IMR-90 (cell line): Measurements from ENCODE around the gene GAS5. TPM values are rescaled to one million over a fixed set of nuclear protein-coding genes. Genes with fewer than 3 reads are reported as not detected.

Source experiments
- ATAC-seq: fragments of 200-7000 bp; cut with Tn5 transposase; 2 replicates; pipeline ENCODE4 v1.9.1; 2020; ENCODE audit warnings: low read depth, mild to moderate bottlenecking, moderate library complexity
- BruUV-seq: library from RNA; stranded (reverse); fragments of 400-500 nt; replicated peaks from 2 replicates; lab custom pipeline; 2021; lab: Mats Ljungman, UMichigan
- CTCF ChIA-PET: fragments of 300-600 bp; formaldehyde crosslinking; extraction: SDS; loops from one replicate; lab custom pipeline; 2021; ENCODE audit warnings: antibody characterized with exemption; lab: Yijun Ruan, JAX
- POLR2A ChIA-PET: fragments of 300-600 bp; sonication (Branson Sonifier 250); formaldehyde crosslinking; loops from one replicate; lab custom pipeline; 2022; ENCODE audit warnings: antibody characterized with exemption; ENCODE audit not compliant: unreplicated experiment; lab: Charles Lee
- DNase-seq: peaks from one replicate; pipeline ENCODE4 v3.0.0; 2013
- H2AFZ ChIP-seq: replicated peaks from 2 replicates; pipeline ENCODE3; 2013; ENCODE audit warnings: low read length, mild to moderate bottlenecking; ENCODE audit not compliant: poor library complexity
- H2AK5ac ChIP-seq: 2 replicates; pipeline ENCODE4 v1.6.1; 2013; ENCODE audit warnings: low read depth, low read length, inconsistent platforms
- H2AK9ac ChIP-seq: replicated peaks from 2 replicates; pipeline ENCODE3; 2013; ENCODE audit warnings: mild to moderate bottlenecking, low read depth, low read length, moderate library complexity; ENCODE audit not compliant: poor library complexity
- H2BK120ac ChIP-seq: 2 replicates; pipeline ENCODE4 v1.6.1; 2013; ENCODE audit warnings: low read depth, low read length, inconsistent platforms
- H2BK15ac ChIP-seq: 3 replicates; pipeline ENCODE4 v1.6.1; 2013; ENCODE audit warnings: low read depth, low read length, inconsistent platforms
- H2BK20ac ChIP-seq: 2 replicates; pipeline ENCODE4 v1.6.1; 2013; ENCODE audit warnings: low read depth, mild to moderate bottlenecking, inconsistent platforms, low read length, moderate library complexity
- H2BK5ac ChIP-seq: 2 replicates; pipeline ENCODE4 v1.6.1; 2013; ENCODE audit warnings: mild to moderate bottlenecking, low read depth, low read length, inconsistent platforms; ENCODE audit not compliant: poor library complexity, severe bottlenecking
- H3K14ac ChIP-seq: replicated peaks from 2 replicates; pipeline ENCODE4 v1.6.1; 2013; ENCODE audit warnings: low read depth, low read length, inconsistent platforms
- H3K18ac ChIP-seq: 2 replicates; pipeline ENCODE4 v1.6.1; 2013; ENCODE audit warnings: low read depth, low read length, control low read depth
- H3K23ac ChIP-seq: 2 replicates; pipeline ENCODE4 v1.6.1; 2013; ENCODE audit warnings: low read depth, low read length, inconsistent platforms
- H3K27ac ChIP-seq: 2 replicates; pipeline ENCODE4 v1.5.1; 2013; ENCODE audit warnings: mild to moderate bottlenecking, control low read depth, low read length; ENCODE audit not compliant: insufficient read depth
- H3K27me3 ChIP-seq: 2 replicates; pipeline ENCODE4 v1.6.1; 2013; ENCODE audit warnings: low read length; ENCODE audit not compliant: control insufficient read depth, insufficient read depth
- H3K36me3 ChIP-seq: 2 replicates; pipeline ENCODE4 v1.6.1; 2013; ENCODE audit warnings: low read length, mixed read lengths; ENCODE audit not compliant: control insufficient read depth, insufficient read depth
- H3K4ac ChIP-seq: 2 replicates; pipeline ENCODE4 v1.6.1; 2013; ENCODE audit warnings: low read depth, low read length, inconsistent platforms
- H3K4me1 ChIP-seq: 2 replicates; pipeline ENCODE4 v1.6.1; 2013; ENCODE audit warnings: low read length, mixed read lengths; ENCODE audit not compliant: control insufficient read depth, insufficient read depth
- H3K4me2 ChIP-seq: 2 replicates; pipeline ENCODE4 v1.6.1; 2013; ENCODE audit warnings: low read depth, mild to moderate bottlenecking, control low read depth, low read length, moderate library complexity
- H3K4me3 ChIP-seq: 2 replicates; pipeline ENCODE4 v1.5.1; 2013; ENCODE audit warnings: low read depth, mild to moderate bottlenecking, control low read depth, low read length, moderate library complexity; ENCODE audit not compliant: insufficient read depth
- H3K56ac ChIP-seq: 2 replicates; pipeline ENCODE4 v1.6.1; 2013; ENCODE audit warnings: low read length, inconsistent platforms; ENCODE audit not compliant: insufficient read depth; ENCODE audit errors: extremely low read depth
- H3K79me1 ChIP-seq, 2 experiments: 2 replicates each; pipeline ENCODE4 v1.6.1; 2013; ENCODE audit warnings: low read length in 2 of 2, inconsistent platforms in 1 of 2, low read depth in 1 of 2
- H3K9ac ChIP-seq: 2 replicates; pipeline ENCODE4 v1.6.1; 2013; ENCODE audit warnings: low read depth, low read length, control low read depth
- H3K9me1 ChIP-seq: 2 replicates; pipeline ENCODE4 v1.6.1; 2013; ENCODE audit warnings: low read length, inconsistent platforms; ENCODE audit not compliant: insufficient read depth
- H3K9me3 ChIP-seq: 2 replicates; pipeline ENCODE4 v1.6.1; 2013; ENCODE audit warnings: low read length; ENCODE audit not compliant: control insufficient read depth, insufficient read depth
- H4K20me1 ChIP-seq: 2 replicates; pipeline ENCODE4 v1.6.1; 2013; ENCODE audit warnings: low read length, inconsistent platforms; ENCODE audit not compliant: insufficient read depth
- H4K5ac ChIP-seq: 2 replicates; pipeline ENCODE4 v1.6.1; 2013; ENCODE audit warnings: mild to moderate bottlenecking, low read depth, low read length, control low read depth
- H4K8ac ChIP-seq, 2 experiments: 2 replicates each; pipeline ENCODE4 v1.6.1; 2013; ENCODE audit warnings: low read depth in 2 of 2, low read length in 2 of 2, control low read depth in 1 of 2, inconsistent platforms in 1 of 2
- H4K91ac ChIP-seq: 2 replicates; pipeline ENCODE4 v1.6.1; 2013; ENCODE audit warnings: low read depth, low read length, inconsistent platforms; ENCODE audit not compliant: insufficient read depth
- BHLHE40 ChIP-seq: fragments of 150-350 bp; IDR thresholded peaks from 2 replicates; pipeline ENCODE4 v1.6.1; 2016; ENCODE audit warnings: mild to moderate bottlenecking, low read depth, low read length
- CEBPB ChIP-seq: IDR thresholded peaks from 2 replicates; pipeline ENCODE4 v1.6.1; 2012; ENCODE audit warnings: low read depth, low read length, improper control_type of control experiment
- CHD1 ChIP-seq: IDR thresholded peaks from 2 replicates; pipeline ENCODE4 v1.6.1; 2012; ENCODE audit warnings: low read depth, low read length, improper control_type of control experiment
- FOS ChIP-seq: fragments of 150-350 bp; IDR thresholded peaks from 2 replicates; pipeline ENCODE4 v1.6.1; 2016; ENCODE audit warnings: low read depth, low read length
- MAFK ChIP-seq: IDR thresholded peaks from 2 replicates; pipeline ENCODE4 v1.6.1; 2012; ENCODE audit warnings: low read depth, low read length, improper control_type of control experiment
- MAZ ChIP-seq: IDR thresholded peaks from 2 replicates; pipeline ENCODE4 v1.6.1; 2012; ENCODE audit warnings: low read depth, mild to moderate bottlenecking, low read length, improper control_type of control experiment, moderate library complexity, borderline replicate concordance
- MXI1 ChIP-seq: IDR thresholded peaks from 2 replicates; pipeline ENCODE4 v1.6.1; 2012; ENCODE audit warnings: low read depth, mild to moderate bottlenecking, low read length, moderate library complexity, borderline replicate concordance
- NFE2L2 ChIP-seq: fragments of 150-350 bp; IDR thresholded peaks from 2 replicates; pipeline ENCODE4 v1.6.1; 2016; ENCODE audit warnings: low read depth, mild to moderate bottlenecking, low read length
- POLR2A ChIP-seq: IDR thresholded peaks from 2 replicates; pipeline ENCODE4 v1.6.1; 2012; ENCODE audit warnings: mild to moderate bottlenecking, low read depth, low read length
- RAD21 ChIP-seq: IDR thresholded peaks from 2 replicates; pipeline ENCODE4 v1.6.1; 2012; ENCODE audit warnings: low read length, improper control_type of control experiment
- RCOR1 ChIP-seq: IDR thresholded peaks from 2 replicates; pipeline ENCODE4 v1.6.1; 2012; ENCODE audit warnings: mild to moderate bottlenecking, low read length, improper control_type of control experiment; ENCODE audit not compliant: insufficient replicate concordance
- RFX5 ChIP-seq: IDR thresholded peaks from 2 replicates; pipeline ENCODE4 v1.8.0; 2012; ENCODE audit warnings: low read depth, mild to moderate bottlenecking, low read length, moderate library complexity
- SMC3 ChIP-seq: fragments of 150-350 bp; IDR thresholded peaks from 2 replicates; pipeline ENCODE4 v1.6.1; 2016; ENCODE audit warnings: low read depth, mild to moderate bottlenecking, antibody characterized with exemption, low read length, moderate library complexity
- WGBS, 2 experiments: methylation state at CpG; one replicate each; pipeline versions ENCODE4 v1.1.5 to v1.1.7; 2013; ENCODE audit warnings: missing lambda C conversion rate in 2 of 2; ENCODE audit not compliant: insufficient read length in 1 of 2; ENCODE audit errors: extremely low coverage in 2 of 2; 5-methylcytosine and 5-hydroxymethylcytosine counted together
- dilution Hi-C: fragments of 300-500 bp; cut with HindIII; formaldehyde crosslinking; loops from one replicate; pipeline ENCODE4 v1.14.3; 2018; ENCODE audit warnings: low sequenced_read_pairs; ENCODE audit not compliant: unreplicated experiment
- in situ Hi-C: fragments of 300-500 bp; cut with MboI; formaldehyde crosslinking; loops from 3 replicates; pipeline ENCODE4 v1.14.3; 2019; ENCODE audit warnings: low sequenced_read_pairs, inconsistent platforms, mixed read lengths
- intact Hi-C: fragments of 100-400 bp; cut with micrococcal nuclease; formaldehyde crosslinking; loops from 2 replicates; pipeline ENCODE4 v1.10.0; 2022
- polyA plus RNA-seq, 3 experiments: library from polyadenylated mRNA; depleted of rRNA; stranded (reverse); fragments of >200 nt; gene quantifications; 2 replicates each; pipeline ENCODE4 v1.2.3, GENCODE V29; 2012; ENCODE audit warnings: low replicate concordance in 1 of 3
- total RNA-seq: library from RNA; depleted of rRNA; stranded (reverse); fragments of >200 nt; gene quantifications from 2 replicates; pipeline ENCODE4 v1.2.3, GENCODE V29; 2012
- TF ChIP-seq, protein P1 (sequence below): fragments of 150-350 bp; IDR thresholded peaks from 2 replicates; pipeline ENCODE4 v1.6.1; 2017; ENCODE audit warnings: mild to moderate bottlenecking, antibody characterized with exemption, low read length, low read depth
- TF ChIP-seq, protein P2 (sequence below): conservative IDR thresholded peaks from 2 replicates; pipeline ENCODE4 v1.5.1; 2012; ENCODE audit warnings: mild to moderate bottlenecking, low read depth, low read length, improper control_type of control experiment
- TF ChIP-seq, protein P3 (sequence below): fragments of 150-350 bp; IDR thresholded peaks from 2 replicates; pipeline ENCODE4 v1.6.1; 2016; ENCODE audit warnings: low read depth, mild to moderate bottlenecking, low read length, moderate library complexity, borderline replicate concordance

GAS5 gene
- total and polyA plus RNA-seq, 2 of the 4 experiments (the other 2 are of a cell fraction): 380 to 737 TPM

DNA sequence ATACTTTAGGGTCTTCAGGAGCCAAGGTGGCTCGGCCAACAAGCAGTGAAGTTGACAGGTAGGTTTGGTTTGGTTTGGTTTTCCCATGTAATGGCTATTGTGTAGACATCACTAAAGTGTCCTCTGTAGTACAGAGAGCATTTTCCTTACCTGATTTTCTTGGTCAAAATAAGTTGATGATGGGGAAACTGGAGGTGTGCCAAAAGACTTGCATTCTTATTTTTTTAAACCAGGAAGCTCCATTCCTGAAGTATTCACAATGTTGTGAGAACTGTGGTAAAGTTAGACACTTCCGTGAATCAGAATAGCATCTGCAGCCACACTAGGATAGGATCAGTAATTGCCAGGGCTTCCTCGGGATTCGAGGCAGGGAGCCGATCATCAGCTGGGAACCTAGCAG, 3.3 kb upstream of the GAS5 start:
- intact Hi-C loops: no loop called here
- Histone ChIP-seq H3K4me1 (no peaks in the 10 kb centered on the region; the same call in 1 of the 2 replicates), H2AK5ac (no peak overlapping the region), H3K79me1 (peaks cover 3 to 40% of the 10 kb centered on the region in 2 experiments; a peak in 3 of 4 replicates), H3K9me3 (no peaks in the 10 kb centered on the region), H3K14ac (no peak overlapping the region), H4K91ac (no peak overlapping the region), H2BK5ac (no peak overlapping the region), H2BK120ac (no peak overlapping the region), H3K4ac (no peak overlapping the region), H3K27ac (no peak overlapping the region), H2BK15ac (no peak overlapping the region), H3K36me3 (peaks cover 26% of the 10 kb centered on the region), H3K23ac (no peak overlapping the region), H3K9ac (no peak overlapping the region), H3K56ac (no peak overlapping the region), H3K9me1 (no peaks in the 10 kb centered on the region), H3K4me3 (no peak overlapping the region), H3K27me3 (no peaks in the 10 kb centered on the region), H2BK20ac (no peak overlapping the region), H4K20me1 (peaks cover 17% of the 10 kb centered on the region), H4K8ac (no peak overlapping the region), H3K4me2 (no peak overlapping the region), H2AFZ (no peak overlapping the region), H3K18ac (no peak overlapping the region), H2AK9ac (no peak overlapping the region), H4K5ac (no peak overlapping the region)
- ATAC-seq (no peak), DNase-seq (no peak)
- no TSS peak for BruUV-seq
- ChIA-PET POLR2A (interaction anchor here (0.6 kb wide), 1 partner anchor 80 kb away, joined by 5 read pairs; no protein-coding TSS in a partner anchor), CTCF (no interaction called here)
- in situ Hi-C loops: no loop called here
- WGBS, 2 experiments: no CpG with 5 or more reads among the region's 5 CpGs
- TF ChIP-seq, protein P1, sequence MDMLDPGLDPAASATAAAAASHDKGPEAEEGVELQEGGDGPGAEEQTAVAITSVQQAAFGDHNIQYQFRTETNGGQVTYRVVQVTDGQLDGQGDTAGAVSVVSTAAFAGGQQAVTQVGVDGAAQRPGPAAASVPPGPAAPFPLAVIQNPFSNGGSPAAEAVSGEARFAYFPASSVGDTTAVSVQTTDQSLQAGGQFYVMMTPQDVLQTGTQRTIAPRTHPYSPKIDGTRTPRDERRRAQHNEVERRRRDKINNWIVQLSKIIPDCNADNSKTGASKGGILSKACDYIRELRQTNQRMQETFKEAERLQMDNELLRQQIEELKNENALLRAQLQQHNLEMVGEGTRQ: no peak
- TF ChIP-seq CEBPB (no peak), RCOR1 (no peak), MXI1 (no peak), NFE2L2 (no peak), RFX5 (no peak), SMC3 (no peak), RAD21 (no peak), MAFK (no peak), CHD1 (no peak), POLR2A (no peak), MAZ (no peak), FOS (no peak), BHLHE40 (no peak)
- TF ChIP-seq, protein P2, sequence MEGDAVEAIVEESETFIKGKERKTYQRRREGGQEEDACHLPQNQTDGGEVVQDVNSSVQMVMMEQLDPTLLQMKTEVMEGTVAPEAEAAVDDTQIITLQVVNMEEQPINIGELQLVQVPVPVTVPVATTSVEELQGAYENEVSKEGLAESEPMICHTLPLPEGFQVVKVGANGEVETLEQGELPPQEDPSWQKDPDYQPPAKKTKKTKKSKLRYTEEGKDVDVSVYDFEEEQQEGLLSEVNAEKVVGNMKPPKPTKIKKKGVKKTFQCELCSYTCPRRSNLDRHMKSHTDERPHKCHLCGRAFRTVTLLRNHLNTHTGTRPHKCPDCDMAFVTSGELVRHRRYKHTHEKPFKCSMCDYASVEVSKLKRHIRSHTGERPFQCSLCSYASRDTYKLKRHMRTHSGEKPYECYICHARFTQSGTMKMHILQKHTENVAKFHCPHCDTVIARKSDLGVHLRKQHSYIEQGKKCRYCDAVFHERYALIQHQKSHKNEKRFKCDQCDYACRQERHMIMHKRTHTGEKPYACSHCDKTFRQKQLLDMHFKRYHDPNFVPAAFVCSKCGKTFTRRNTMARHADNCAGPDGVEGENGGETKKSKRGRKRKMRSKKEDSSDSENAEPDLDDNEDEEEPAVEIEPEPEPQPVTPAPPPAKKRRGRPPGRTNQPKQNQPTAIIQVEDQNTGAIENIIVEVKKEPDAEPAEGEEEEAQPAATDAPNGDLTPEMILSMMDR: no peak
- TF ChIP-seq, protein P3, sequence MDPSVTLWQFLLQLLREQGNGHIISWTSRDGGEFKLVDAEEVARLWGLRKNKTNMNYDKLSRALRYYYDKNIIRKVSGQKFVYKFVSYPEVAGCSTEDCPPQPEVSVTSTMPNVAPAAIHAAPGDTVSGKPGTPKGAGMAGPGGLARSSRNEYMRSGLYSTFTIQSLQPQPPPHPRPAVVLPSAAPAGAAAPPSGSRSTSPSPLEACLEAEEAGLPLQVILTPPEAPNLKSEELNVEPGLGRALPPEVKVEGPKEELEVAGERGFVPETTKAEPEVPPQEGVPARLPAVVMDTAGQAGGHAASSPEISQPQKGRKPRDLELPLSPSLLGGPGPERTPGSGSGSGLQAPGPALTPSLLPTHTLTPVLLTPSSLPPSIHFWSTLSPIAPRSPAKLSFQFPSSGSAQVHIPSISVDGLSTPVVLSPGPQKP: no peak
- dilution Hi-C loops: no loop called here
